CD4-positive, alpha-beta T cell (primary cell): Measurements from ENCODE around the gene LRRC8D. TPM values are rescaled to one million over a fixed set of nuclear protein-coding genes. Genes with fewer than 3 reads are reported as not detected.
A peak's percentile ranks its signal among the peaks of the same experiment; 100 is the strongest.

Experiments
- ATAC-seq: fragments of 200-7000 bp; cut with Tn5 transposase; one replicate; pipeline ENCODE4 v1.10.0; 2022; ENCODE audit warnings: mild to moderate bottlenecking; ENCODE audit not compliant: poor library complexity
- CTCF ChIA-PET: fragments of 350-600 bp; sonication (Branson Sonifier 250); formaldehyde crosslinking; loops from one replicate; lab custom pipeline; 2021; ENCODE audit warnings: antibody characterized with exemption, inconsistent platforms; lab: Charles Lee
- POLR2A ChIA-PET: fragments of 350-600 bp; sonication (Branson Sonifier 250); formaldehyde crosslinking; loops from one replicate; lab custom pipeline; 2021; ENCODE audit warnings: antibody characterized with exemption, inconsistent platforms; lab: Charles Lee
- DNase-seq, 14 experiments: peaks; one replicate each; pipeline ENCODE4 v3.0.0-alpha.2; 2013 to 2020; ENCODE audit warnings: mixed read lengths in 2 of 14
- H3K27ac ChIP-seq, 2 donors: one replicate each; pipeline versions ENCODE4 v1.5.1 to v1.7.0; 2013; ENCODE audit warnings: low read length in 2 of 2, low read depth in 1 of 2, mild to moderate bottlenecking in 1 of 2
- H3K27me3 ChIP-seq, 2 experiments: 1 replicate in 1 of 2; 2 replicates in 1 of 2; pipeline versions ENCODE4 v1.6.1 to v1.7.0; 2013; ENCODE audit warnings: low read length in 2 of 2, control low read depth in 1 of 2, mild to moderate bottlenecking in 1 of 2, moderate library complexity in 1 of 2; ENCODE audit not compliant: insufficient read depth in 2 of 2, control insufficient read depth in 1 of 2
- H3K36me3 ChIP-seq: one replicate; pipeline ENCODE4 v1.6.1; 2013; ENCODE audit warnings: low read length, control low read depth; ENCODE audit not compliant: insufficient read depth
- H3K4me1 ChIP-seq: one replicate; pipeline ENCODE4 v1.6.1; 2013; ENCODE audit warnings: low read length, control low read depth; ENCODE audit not compliant: insufficient read depth
- H3K4me3 ChIP-seq: one replicate; pipeline ENCODE4 v1.5.1; 2013; ENCODE audit warnings: mild to moderate bottlenecking, low read length, moderate library complexity
- H3K9me3 ChIP-seq, 2 experiments: 1 replicate in 1 of 2; 2 replicates in 1 of 2; pipeline versions ENCODE4 v1.6.1 to v1.7.0; 2013; ENCODE audit warnings: low read length in 2 of 2, mild to moderate bottlenecking in 2 of 2, control low read depth in 1 of 2, moderate library complexity in 1 of 2; ENCODE audit not compliant: control insufficient read depth in 1 of 2, insufficient read depth in 1 of 2
- H3K27ac Mint-ChIP-seq: one replicate; pipeline ENCODE4 v1.8.0; 2020; ENCODE audit warnings: mixed read lengths
- H3K27me3 Mint-ChIP-seq: one replicate; pipeline ENCODE4 v1.8.0; 2021; ENCODE audit warnings: mixed read lengths
- H3K36me3 Mint-ChIP-seq: one replicate; pipeline ENCODE4 v1.8.0; 2021; ENCODE audit warnings: low read depth, mixed read lengths
- H3K4me1 Mint-ChIP-seq: one replicate; pipeline ENCODE4 v1.8.0; 2021; ENCODE audit warnings: low read depth, mixed read lengths
- H3K4me3 Mint-ChIP-seq: one replicate; pipeline ENCODE4 v1.8.0; 2020; ENCODE audit warnings: mild to moderate bottlenecking, mixed read lengths
- H3K9me3 Mint-ChIP-seq: one replicate; pipeline ENCODE4 v1.8.0; 2020; ENCODE audit warnings: mixed read lengths
- CTCF ChIP-seq: fragments of 200-600 bp; IDR thresholded peaks from one replicate; pipeline ENCODE4 v1.8.0; 2022; ENCODE audit warnings: antibody characterized with exemption, mild to moderate bottlenecking
- intact Hi-C, 2 experiments: fragments of 100-400 bp; cut with DNase I in 1 of 2; cut with micrococcal nuclease in 1 of 2; formaldehyde crosslinking; loops; one replicate each; pipeline versions ENCODE4 v1.15.1 to v1.9.0; 2023 to 2025; cut with DNase I, micrococcal nuclease
- total RNA-seq, 174 experiments: library from RNA in 2 of 174; stranded (reverse) in 2 of 174; gene quantifications; one replicate each; pipeline ENCODE4 v1.2.3 and lab custom pipeline; 2021 to 2026

LRRC8D gene
- total RNA-seq, 2 experiments from 2014 or later: 15.5 to 18.2 TPM

GRCh38 chr1:89908672-89909436 is 88.0 kb downstream of the LRRC8D start:
- peaks cover 75% of the 10 kb centered on the region for H3K4me1 Mint-ChIP-seq
- no peaks in the 10 kb centered on the region for H3K9me3 Mint-ChIP-seq
- Histone ChIP-seq H3K4me3 (no peak overlapping the region), H3K27ac (no peak overlapping the region), H3K36me3 (peaks cover 3% of the 10 kb centered on the region), H3K9me3 (no peaks in the 10 kb centered on the region), H3K27me3 (no peaks in the 10 kb centered on the region), H3K4me1 (peaks cover 9% of the 10 kb centered on the region)
- no peak for TF ChIP-seq CTCF
- ChIA-PET POLR2A (no interaction called here), CTCF (interaction anchor here (1.0 to 1.2 kb wide), 2 partner anchors 66 to 104 kb away, joined by 3 to 5 read pairs; no protein-coding TSS in a partner anchor)
- no peak for ATAC-seq
- peaks cover 59% of the 10 kb centered on the region for H3K36me3 Mint-ChIP-seq
- peak in 2 of 14 experiments; percentile 43 to 60 for DNase-seq
- H3K4me3 Mint-ChIP-seq: no peak overlapping the region
- intact Hi-C loops: loop anchor here in 1 of 2 experiments (5.0 kb wide), 1 partner anchor 48 kb away; no protein-coding TSS in a partner anchor
- H3K27ac Mint-ChIP-seq: peak overlapping the region; percentile 48
- no peaks in the 10 kb centered on the region for H3K27me3 Mint-ChIP-seq

GRCh38 chr1:89910268-89910667 is 89.4 kb downstream of the LRRC8D start:
- Mint-ChIP-seq H3K27me3 (no peaks in the 10 kb centered on the region), H3K36me3 (peaks cover 50% of the 10 kb centered on the region), H3K9me3 (no peaks in the 10 kb centered on the region), H3K4me1 (peaks cover 66% of the 10 kb centered on the region), H3K4me3 (no peak overlapping the region), H3K27ac (peak overlapping the region; percentile 28)
- no peaks in the 10 kb centered on the region for H3K9me3 ChIP-seq
- no peak overlapping the region for H3K27ac ChIP-seq
- no peak overlapping the region for H3K4me3 ChIP-seq
- TF ChIP-seq CTCF: no peak
- ATAC-seq (no peak), DNase-seq (no peak)
- H3K27me3 ChIP-seq: no peaks in the 10 kb centered on the region
- peaks cover 4% of the 10 kb centered on the region for H3K36me3 ChIP-seq
- peaks cover 9% of the 10 kb centered on the region for H3K4me1 ChIP-seq
- intact Hi-C loops: loop anchor here in 1 of 2 experiments (5.0 kb wide), 1 partner anchor 68 kb away; no protein-coding TSS in a partner anchor
- POLR2A ChIA-PET: interaction anchor here (1.2 kb wide), 1 partner anchor 66 kb away, joined by 3 read pairs; no protein-coding TSS in a partner anchor
- CTCF ChIA-PET: interaction anchor here (1.1 to 1.2 kb wide), 3 partner anchors 12 to 105 kb away, joined by 3 to 5 read pairs (median 4); no protein-coding TSS in a partner anchor

GRCh38 chr1:89910780-89911179 is 89.9 kb downstream of the LRRC8D start:
- H3K4me1 Mint-ChIP-seq: peaks cover 63% of the 10 kb centered on the region
- no peak for DNase-seq
- no peak overlapping the region for H3K27ac ChIP-seq
- CTCF ChIA-PET: interaction anchor here (1.1 to 1.2 kb wide), 2 partner anchors 11 to 27 kb away, joined by 3 to 4 read pairs; no protein-coding TSS in a partner anchor
- H3K27me3 ChIP-seq: no peaks in the 10 kb centered on the region
- intact Hi-C loops: loop anchor here in 1 of 2 experiments (5.0 kb wide), 1 partner anchor 68 kb away; no protein-coding TSS in a partner anchor
- no peaks in the 10 kb centered on the region for H3K9me3 ChIP-seq
- no peak overlapping the region for H3K4me3 ChIP-seq
- no peak for ATAC-seq
- H3K36me3 ChIP-seq: peaks cover 4% of the 10 kb centered on the region
- no peaks in the 10 kb centered on the region for H3K9me3 Mint-ChIP-seq
- POLR2A ChIA-PET: interaction anchor here (1.0 to 1.2 kb wide), 2 partner anchors 10 to 67 kb away, joined by 3 read pairs; no protein-coding TSS in a partner anchor
- no peak overlapping the region for H3K4me3 Mint-ChIP-seq
- H3K27me3 Mint-ChIP-seq: no peaks in the 10 kb centered on the region
- no peak for TF ChIP-seq CTCF
- H3K27ac Mint-ChIP-seq: peak overlapping the region; percentile 28
- peaks cover 47% of the 10 kb centered on the region for H3K36me3 Mint-ChIP-seq
- peaks cover 9% of the 10 kb centered on the region for H3K4me1 ChIP-seq
